ENCODE measurements around the gene RPS6KA1. TPM values are rescaled to one million over a fixed set of nuclear protein-coding genes. Genes with fewer than 3 reads are reported as not detected.
A peak's percentile ranks its signal among the peaks of the same experiment; 100 is the strongest.

RPS6KA1 gene
- total and polyA plus RNA-seq, 2 of the 8 experiments (the other 6 are each of a cell fraction or from before 2014, with no cell fraction given) = 44.3 to 55.0 TPM

- no peak overlapping the region for H2BK12ac ChIP-seq (ENCODE audit: low read depth, low read length)
Observed at GRCh38 chr1:26538480-26539412, 9.2 kb downstream of the RPS6KA1 start.

More at GRCh38 chr1:26538480-26539412, 9.2 kb downstream of the RPS6KA1 start:
- DNase-seq (ENCODE audit: low read depth in 1 of 2, low spot score in 2 of 2) (peak in 1 of 2 experiments; percentile 75), FAIRE-seq (no peak)
- no peak overlapping the region for H4K5ac ChIP-seq (ENCODE audit: insufficient read length, low read depth, low read length)
- no peak overlapping the region for H3K23ac ChIP-seq (ENCODE audit: insufficient read length)
- H2BK20ac ChIP-seq (ENCODE audit: low read length) = no peak overlapping the region
- ChIA-PET CTCF (ENCODE audit: partially characterized antibody) (interaction anchor here (0.5 to 6.3 kb wide), 48 partner anchors 9 to 428 kb away, joined by 3 to 88 read pairs (median 4); partner anchors contain the start of genes CD52, GPN2 and RPS6KA1), POLR2A (ENCODE audit: partially characterized antibody) (interaction anchor here (0.6 to 3.1 kb wide), 9 partner anchors 9 to 67 kb away, joined by 3 to 14 read pairs (median 4); partner anchors contain the start of genes HMGN2 and RPS6KA1)
- H4K8ac ChIP-seq (ENCODE audit: extremely low read depth, insufficient read depth, low read length) = 0 out of 2 replicates have a peak overlapping the region, but pooled peaks have one; percentile 64
- no peak overlapping the region for H3K4me3 ChIP-seq (ENCODE audit: extremely low read depth in 1 of 4, insufficient read depth in 2 of 4, low read depth in 3 of 4, low read length in 4 of 4)
- H3K18ac ChIP-seq (ENCODE audit: extremely low read depth, low read length) = no peak overlapping the region
- peaks cover 10% of the 10 kb centered on the region for H3K79me1 ChIP-seq (ENCODE audit: low read depth, low read length)
- H2AK5ac ChIP-seq (ENCODE audit: low read depth, low read length) = no peak overlapping the region
- H3K14ac ChIP-seq (ENCODE audit: insufficient read length) = no peak overlapping the region
- no peaks in the 10 kb centered on the region for H3K9me3 ChIP-seq (ENCODE audit: insufficient read depth in 2 of 2, low read depth in 1 of 2, low read length in 1 of 2)
- no peak overlapping the region for H3K56ac ChIP-seq (replicated peaks; ENCODE audit: insufficient read length, low read depth, low read length)
- no peak overlapping the region for H3K9ac ChIP-seq (replicated peaks in 1 of 4; ENCODE audit: extremely low read depth in 1 of 4, low read depth in 3 of 4, low read length in 3 of 4)
- no peak overlapping the region for H3K4me2 ChIP-seq (ENCODE audit: insufficient read depth in 1 of 2, low read depth in 2 of 2, low read length in 2 of 2)
- H3K27me3 ChIP-seq (replicated peaks in 1 of 4; ENCODE audit: control insufficient read depth in 3 of 4, extremely low read depth in 1 of 4, insufficient read depth in 3 of 4, low read length in 3 of 4) = no peaks in the 10 kb centered on the region
- no peaks in the 10 kb centered on the region; a peak in 1 of 8 replicates for H3K36me3 ChIP-seq (ENCODE audit: control insufficient read depth in 2 of 4, insufficient read depth in 4 of 4, low read length in 3 of 4)
- H2AFZ ChIP-seq (ENCODE audit: low read length) = no peak overlapping the region
- H4K91ac ChIP-seq (replicated peaks; ENCODE audit: insufficient read length, low read length) = no peak overlapping the region
- no peak overlapping the region for H3K4ac ChIP-seq (replicated peaks; ENCODE audit: insufficient read length, low read depth, low read length)
- H3K27ac ChIP-seq (ENCODE audit: low read depth, low read length) = no peak overlapping the region
- 80% methylated on average over 14 of the region's 14 CpGs; no CpG with 5 or more reads in 1 of the 2 experiments for WGBS, 2 experiments (ENCODE audit: extremely low coverage in 1 of 2, insufficient coverage in 1 of 2, insufficient read length in 1 of 2, insufficient replicate concordance in 2 of 2, low coverage in 1 of 2, low lambda C conversion rate in 2 of 2, missing lambda C conversion rate in 1 of 2)
- peaks cover 0 to 11% (median 7%) of the 10 kb centered on the region in 4 experiments; a peak in 6 of 7 replicates for H3K4me1 ChIP-seq (replicated peaks in 1 of 4; ENCODE audit: control insufficient read depth in 3 of 4, insufficient read depth in 4 of 4, low read length in 3 of 4)
- H2BK120ac ChIP-seq (replicated peaks; ENCODE audit: low read depth, low read length) = no peak overlapping the region
- peaks cover 21 to 29% of the 10 kb centered on the region in 2 experiments for H4K20me1 ChIP-seq (replicated peaks in 1 of 2; ENCODE audit: control insufficient read depth in 1 of 2, insufficient read depth in 2 of 2, low read length in 2 of 2)
- H2BK15ac ChIP-seq (ENCODE audit: low read length) = no peak overlapping the region
- no peak overlapping the region for H2BK5ac ChIP-seq (ENCODE audit: low read depth, low read length)
- TF ChIP-seq CHD1 (IDR thresholded peaks at IDR 0.05; ENCODE audit: low read depth, low read length) = no peak
- peak; percentile 93 for TF ChIP-seq KDM1A (IDR thresholded peaks at IDR 0.05; ENCODE audit: borderline replicate concordance, low read length)
- no peak for TF ChIP-seq USF2 (IDR thresholded peaks at IDR 0.05; ENCODE audit: low read length)
- TF ChIP-seq EZH2 (IDR thresholded peaks at IDR 0.05; ENCODE audit: low read depth, low read length, severe bottlenecking) = no peak
- TF ChIP-seq CTCF (IDR thresholded peaks at IDR 0.05; ENCODE audit: control extremely low read depth in 1 of 3, insufficient read depth in 1 of 3, low read depth in 1 of 3, low read length in 3 of 3) = peak; percentile 67 to 83 (median 81)
- peak; percentile 19 to 47 for TF ChIP-seq RAD21 (IDR thresholded peaks at IDR 0.05 in 1 of 2, conservative IDR thresholded peaks at IDR 0.05 in 1 of 2; ENCODE audit: low read depth in 2 of 2, low read length in 2 of 2)
- peaks cover 0 to 21% of the 10 kb centered on the region in 2 experiments; a peak in 2 of 4 replicates for H3K79me2 ChIP-seq (ENCODE audit: control insufficient read depth in 1 of 2, insufficient read depth in 2 of 2, low read length in 2 of 2)
- no peaks in the 10 kb centered on the region for H3K23me2 ChIP-seq (ENCODE audit: low read depth, low read length)

Data from H1 (cell line).